ENCODE data around the gene CYP2U1.

Gene CYP2U1

GRCh38 chr4:107999932-108000539 lies 68.7 kb downstream of the CYP2U1 start:
- peaks cover 27% of the 10 kb centered on the region for H3K79me2 ChIP-seq (ENCODE audit: insufficient read depth, low read length)
- TF ChIP-seq, protein P1, sequence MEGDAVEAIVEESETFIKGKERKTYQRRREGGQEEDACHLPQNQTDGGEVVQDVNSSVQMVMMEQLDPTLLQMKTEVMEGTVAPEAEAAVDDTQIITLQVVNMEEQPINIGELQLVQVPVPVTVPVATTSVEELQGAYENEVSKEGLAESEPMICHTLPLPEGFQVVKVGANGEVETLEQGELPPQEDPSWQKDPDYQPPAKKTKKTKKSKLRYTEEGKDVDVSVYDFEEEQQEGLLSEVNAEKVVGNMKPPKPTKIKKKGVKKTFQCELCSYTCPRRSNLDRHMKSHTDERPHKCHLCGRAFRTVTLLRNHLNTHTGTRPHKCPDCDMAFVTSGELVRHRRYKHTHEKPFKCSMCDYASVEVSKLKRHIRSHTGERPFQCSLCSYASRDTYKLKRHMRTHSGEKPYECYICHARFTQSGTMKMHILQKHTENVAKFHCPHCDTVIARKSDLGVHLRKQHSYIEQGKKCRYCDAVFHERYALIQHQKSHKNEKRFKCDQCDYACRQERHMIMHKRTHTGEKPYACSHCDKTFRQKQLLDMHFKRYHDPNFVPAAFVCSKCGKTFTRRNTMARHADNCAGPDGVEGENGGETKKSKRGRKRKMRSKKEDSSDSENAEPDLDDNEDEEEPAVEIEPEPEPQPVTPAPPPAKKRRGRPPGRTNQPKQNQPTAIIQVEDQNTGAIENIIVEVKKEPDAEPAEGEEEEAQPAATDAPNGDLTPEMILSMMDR (IDR thresholded peaks at IDR 0.05; ENCODE audit: low read length) = no peak
- TF ChIP-seq EZH2 (IDR thresholded peaks at IDR 0.05; ENCODE audit: borderline replicate concordance, low read length) = no peak
- no peak overlapping the region for H2AFZ ChIP-seq (ENCODE audit: low read length)
- H3K4me3 ChIP-seq (ENCODE audit: low read depth, low read length, poor library complexity, severe bottlenecking) = no peak overlapping the region
- H3K9ac ChIP-seq (ENCODE audit: low read length) = no peak overlapping the region
- peaks cover 57% of the 10 kb centered on the region for H3K36me3 ChIP-seq (ENCODE audit: insufficient read depth, low read length)
- no peak overlapping the region for H3K27ac ChIP-seq (ENCODE audit: low read depth, low read length, poor library complexity, severe bottlenecking)
- no peaks in the 10 kb centered on the region for H3F3A ChIP-seq (ENCODE audit: insufficient read depth, low read length)
- no peak overlapping the region for H3K4me2 ChIP-seq (ENCODE audit: low read length)
- H3K9me3 ChIP-seq (ENCODE audit: low read length) = no peaks in the 10 kb centered on the region
- no peaks in the 10 kb centered on the region for H3K9me2 ChIP-seq (ENCODE audit: low read depth, low read length)
- H4K20me1 ChIP-seq (ENCODE audit: insufficient read depth, low read length) = no peaks in the 10 kb centered on the region
- no peaks in the 10 kb centered on the region for H3K27me3 ChIP-seq (ENCODE audit: insufficient read depth, low read length)
- peaks cover 20% of the 10 kb centered on the region for H3K4me1 ChIP-seq (ENCODE audit: insufficient read depth, low read length, severe bottlenecking)

GRCh38 chr4:108001540-108002135 lies 70.3 kb downstream of the CYP2U1 start:
- Histone ChIP-seq H3K27me3 (ENCODE audit: insufficient read depth, low read length) (no peaks in the 10 kb centered on the region), H3K36me3 (ENCODE audit: insufficient read depth, low read length) (peaks cover 44% of the 10 kb centered on the region), H3F3A (ENCODE audit: insufficient read depth, low read length) (no peaks in the 10 kb centered on the region), H4K20me1 (ENCODE audit: insufficient read depth, low read length) (no peaks in the 10 kb centered on the region), H3K9me2 (ENCODE audit: low read depth, low read length) (no peaks in the 10 kb centered on the region), H3K4me3 (ENCODE audit: low read depth, low read length, poor library complexity, severe bottlenecking) (no peak overlapping the region), H3K9me3 (ENCODE audit: low read length) (no peaks in the 10 kb centered on the region), H3K9ac (ENCODE audit: low read length) (no peak overlapping the region), H3K79me2 (ENCODE audit: insufficient read depth, low read length) (peaks cover 11% of the 10 kb centered on the region; the same call in 1 of the 2 replicates), H3K4me2 (ENCODE audit: low read length) (no peak overlapping the region), H2AFZ (ENCODE audit: low read length) (no peak overlapping the region), H3K27ac (ENCODE audit: low read depth, low read length, poor library complexity, severe bottlenecking) (no peak overlapping the region), H3K4me1 (ENCODE audit: insufficient read depth, low read length, severe bottlenecking) (peaks cover 15% of the 10 kb centered on the region)
- TF ChIP-seq, protein P1 (IDR thresholded peaks at IDR 0.05; ENCODE audit: low read length) = no peak
- no peak for TF ChIP-seq EZH2 (IDR thresholded peaks at IDR 0.05; ENCODE audit: borderline replicate concordance, low read length)
